WTC11 (cell line): ENCODE measurements around the gene IL26. TPM values are rescaled to one million over a fixed set of nuclear protein-coding genes. Genes with fewer than 3 reads are reported as not detected.

Source experiments
- ATAC-seq: fragments of 200-7000 bp; cut with Tn5 transposase; 2 replicates; pipeline ENCODE4 v1.10.0; 2021; ENCODE audit warnings: mild to moderate bottlenecking, moderate library complexity
- CTCF ChIA-PET: fragments of 300-600 bp; sonication (Branson Sonifier 250); formaldehyde crosslinking; loops from one replicate; lab custom pipeline; 2021; ENCODE audit warnings: antibody characterized with exemption; lab: Charles Lee
- POLR2A ChIA-PET: fragments of 350-600 bp; sonication (Branson Sonifier 250); formaldehyde crosslinking; loops from one replicate; lab custom pipeline; 2021; ENCODE audit warnings: antibody characterized with exemption; lab: Charles Lee
- DNase-seq: peaks from one replicate; pipeline ENCODE4 v3.0.0; 2021; ENCODE audit warnings: low spot score
- H3K27ac Mint-ChIP-seq: 2 replicates; pipeline ENCODE4 v1.8.0; 2021; ENCODE audit warnings: mixed read lengths
- H3K27me3 Mint-ChIP-seq: 2 replicates; pipeline ENCODE4 v1.8.0; 2021; ENCODE audit warnings: low read depth, mild to moderate bottlenecking, moderate library complexity, mixed read lengths
- H3K36me3 Mint-ChIP-seq: 2 replicates; pipeline ENCODE4 v1.8.0; 2021; ENCODE audit warnings: mixed read lengths
- H3K4me1 Mint-ChIP-seq: 2 replicates; pipeline ENCODE4 v1.8.0; 2022; ENCODE audit warnings: mixed read lengths
- H3K4me3 Mint-ChIP-seq: 2 replicates; pipeline ENCODE4 v1.8.0; 2021; ENCODE audit warnings: mild to moderate bottlenecking, moderate library complexity, mixed read lengths
- H3K9me3 Mint-ChIP-seq: 2 replicates; pipeline ENCODE4 v1.8.0; 2021; ENCODE audit warnings: mixed read lengths
- IRF2 ChIP-seq: sonication (generic); formaldehyde crosslinking; IDR thresholded peaks from 2 replicates; pipeline ENCODE4 v1.8.0; 2022; ENCODE audit warnings: low read depth, missing genetic modification reagents, borderline replicate concordance
- JAZF1 ChIP-seq: fragments of 250-450 bp; sonication (Bioruptor Pico); IDR thresholded peaks from 2 replicates; pipeline ENCODE4 v1.9.0; 2021; ENCODE audit warnings: moderate library complexity, mild to moderate bottlenecking, inconsistent platforms
- NFYB ChIP-seq: sonication (generic); formaldehyde crosslinking; conservative IDR thresholded peaks from 2 replicates; pipeline ENCODE4 v1.8.0; 2022; ENCODE audit warnings: low read depth, missing genetic modification reagents
- OVOL2 ChIP-seq: fragments of 250-450 bp; sonication (Bioruptor Pico); IDR thresholded peaks from 2 replicates; pipeline ENCODE4 v1.9.0; 2021; ENCODE audit warnings: mild to moderate bottlenecking, borderline replicate concordance
- RELA ChIP-seq: sonication (generic); formaldehyde crosslinking; IDR thresholded peaks from 2 replicates; pipeline ENCODE4 v1.8.1; 2022; ENCODE audit warnings: missing genetic modification reagents, mild to moderate bottlenecking, borderline replicate concordance
- TEAD4 ChIP-seq: sonication (generic); formaldehyde crosslinking; IDR thresholded peaks from 2 replicates; pipeline ENCODE4 v1.8.0; 2022; ENCODE audit warnings: mild to moderate bottlenecking, missing genetic modification reagents
- USF2 ChIP-seq: sonication (generic); formaldehyde crosslinking; IDR thresholded peaks from 2 replicates; pipeline ENCODE4 v1.8.1; 2023; ENCODE audit warnings: mild to moderate bottlenecking, missing genetic modification reagents, moderate library complexity
- ZNF317 ChIP-seq: sonication (generic); formaldehyde crosslinking; IDR thresholded peaks from 2 replicates; pipeline ENCODE4 v1.8.1; 2023; ENCODE audit warnings: low read depth, mild to moderate bottlenecking, moderate library complexity, missing genetic modification reagents, borderline replicate concordance
- ZNF671 ChIP-seq: fragments of 250-450 bp; sonication (Bioruptor Pico); IDR thresholded peaks from 2 replicates; pipeline ENCODE4 v1.8.0; 2021; ENCODE audit warnings: mild to moderate bottlenecking
- total RNA-seq: library from RNA; stranded (reverse); gene quantifications from 3 replicates; pipeline ENCODE4 v1.2.3, GENCODE V29; 2021
- TF ChIP-seq, protein P1 (sequence below): fragments of 250-450 bp; sonication (Bioruptor Pico); IDR thresholded peaks from 2 replicates; pipeline ENCODE4 v2.1.2; 2022; ENCODE audit warnings: mild to moderate bottlenecking, moderate library complexity
- TF ChIP-seq, protein P2 (sequence below): sonication (generic); formaldehyde crosslinking; IDR thresholded peaks from 2 replicates; pipeline ENCODE4 v1.8.1; 2022; ENCODE audit warnings: mild to moderate bottlenecking, missing genetic modification reagents, moderate library complexity, borderline replicate concordance
- TF ChIP-seq, protein P3 (sequence below): sonication (generic); formaldehyde crosslinking; IDR thresholded peaks from 2 replicates; pipeline ENCODE4 v1.8.1; 2022; ENCODE audit warnings: low read depth, missing genetic modification reagents, borderline replicate concordance
- TF ChIP-seq, protein P4 (sequence below): sonication (generic); formaldehyde crosslinking; IDR thresholded peaks from 2 replicates; pipeline ENCODE4 v1.8.0; 2022; ENCODE audit warnings: mild to moderate bottlenecking, missing genetic modification reagents
- TF ChIP-seq, protein P5 (sequence below): sonication (generic); formaldehyde crosslinking; IDR thresholded peaks from 2 replicates; pipeline ENCODE4 v1.8.0; 2022; ENCODE audit warnings: mild to moderate bottlenecking, missing genetic modification reagents
- TF ChIP-seq, protein P6 (sequence below): sonication (generic); formaldehyde crosslinking; IDR thresholded peaks from 2 replicates; pipeline ENCODE4 v1.8.1; 2023; ENCODE audit warnings: mild to moderate bottlenecking, moderate library complexity, missing genetic modification reagents
- TF ChIP-seq, protein P7 (sequence below): sonication (generic); formaldehyde crosslinking; IDR thresholded peaks from 2 replicates; pipeline ENCODE4 v1.8.1; 2022; ENCODE audit warnings: missing genetic modification reagents, borderline replicate concordance

IL26 gene
- total RNA-seq, 1 experiment from 2014 or later = not detected

GRCh38 chr12:68269779-68270178 is 44.2 kb upstream of the IL26 start:
- no peaks in the 10 kb centered on the region for H3K36me3 Mint-ChIP-seq
- ChIA-PET CTCF (interaction anchor here (0.6 kb wide), 1 partner anchor 47 kb away, joined by 4 read pairs; no protein-coding TSS in a partner anchor), POLR2A (no interaction called here)
- TF ChIP-seq TEAD4 (CRISPR knock-in tag) (no peak), IRF2 (CRISPR knock-in tag) (no peak), JAZF1 (CRISPR knock-in tag) (no peak), USF2 (no peak)
- TF ChIP-seq, protein P1, sequence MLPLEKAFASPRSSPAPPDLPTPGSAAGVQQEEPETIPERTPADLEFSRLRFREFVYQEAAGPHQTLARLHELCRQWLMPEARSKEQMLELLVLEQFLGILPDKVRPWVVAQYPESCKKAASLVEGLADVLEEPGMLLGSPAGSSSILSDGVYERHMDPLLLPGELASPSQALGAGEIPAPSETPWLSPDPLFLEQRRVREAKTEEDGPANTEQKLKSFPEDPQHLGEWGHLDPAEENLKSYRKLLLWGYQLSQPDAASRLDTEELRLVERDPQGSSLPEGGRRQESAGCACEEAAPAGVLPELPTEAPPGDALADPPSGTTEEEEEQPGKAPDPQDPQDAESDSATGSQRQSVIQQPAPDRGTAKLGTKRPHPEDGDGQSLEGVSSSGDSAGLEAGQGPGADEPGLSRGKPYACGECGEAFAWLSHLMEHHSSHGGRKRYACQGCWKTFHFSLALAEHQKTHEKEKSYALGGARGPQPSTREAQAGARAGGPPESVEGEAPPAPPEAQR (CRISPR knock-in tag) = no peak
- TF ChIP-seq, protein P2, sequence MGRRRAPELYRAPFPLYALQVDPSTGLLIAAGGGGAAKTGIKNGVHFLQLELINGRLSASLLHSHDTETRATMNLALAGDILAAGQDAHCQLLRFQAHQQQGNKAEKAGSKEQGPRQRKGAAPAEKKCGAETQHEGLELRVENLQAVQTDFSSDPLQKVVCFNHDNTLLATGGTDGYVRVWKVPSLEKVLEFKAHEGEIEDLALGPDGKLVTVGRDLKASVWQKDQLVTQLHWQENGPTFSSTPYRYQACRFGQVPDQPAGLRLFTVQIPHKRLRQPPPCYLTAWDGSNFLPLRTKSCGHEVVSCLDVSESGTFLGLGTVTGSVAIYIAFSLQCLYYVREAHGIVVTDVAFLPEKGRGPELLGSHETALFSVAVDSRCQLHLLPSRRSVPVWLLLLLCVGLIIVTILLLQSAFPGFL (CRISPR knock-in tag) = no peak
- TF ChIP-seq, protein P3, sequence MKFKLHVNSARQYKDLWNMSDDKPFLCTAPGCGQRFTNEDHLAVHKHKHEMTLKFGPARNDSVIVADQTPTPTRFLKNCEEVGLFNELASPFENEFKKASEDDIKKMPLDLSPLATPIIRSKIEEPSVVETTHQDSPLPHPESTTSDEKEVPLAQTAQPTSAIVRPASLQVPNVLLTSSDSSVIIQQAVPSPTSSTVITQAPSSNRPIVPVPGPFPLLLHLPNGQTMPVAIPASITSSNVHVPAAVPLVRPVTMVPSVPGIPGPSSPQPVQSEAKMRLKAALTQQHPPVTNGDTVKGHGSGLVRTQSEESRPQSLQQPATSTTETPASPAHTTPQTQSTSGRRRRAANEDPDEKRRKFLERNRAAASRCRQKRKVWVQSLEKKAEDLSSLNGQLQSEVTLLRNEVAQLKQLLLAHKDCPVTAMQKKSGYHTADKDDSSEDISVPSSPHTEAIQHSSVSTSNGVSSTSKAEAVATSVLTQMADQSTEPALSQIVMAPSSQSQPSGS = no peak
- TF ChIP-seq, protein P4, sequence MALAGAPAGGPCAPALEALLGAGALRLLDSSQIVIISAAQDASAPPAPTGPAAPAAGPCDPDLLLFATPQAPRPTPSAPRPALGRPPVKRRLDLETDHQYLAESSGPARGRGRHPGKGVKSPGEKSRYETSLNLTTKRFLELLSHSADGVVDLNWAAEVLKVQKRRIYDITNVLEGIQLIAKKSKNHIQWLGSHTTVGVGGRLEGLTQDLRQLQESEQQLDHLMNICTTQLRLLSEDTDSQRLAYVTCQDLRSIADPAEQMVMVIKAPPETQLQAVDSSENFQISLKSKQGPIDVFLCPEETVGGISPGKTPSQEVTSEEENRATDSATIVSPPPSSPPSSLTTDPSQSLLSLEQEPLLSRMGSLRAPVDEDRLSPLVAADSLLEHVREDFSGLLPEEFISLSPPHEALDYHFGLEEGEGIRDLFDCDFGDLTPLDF = no peak
- TF ChIP-seq, protein P5, sequence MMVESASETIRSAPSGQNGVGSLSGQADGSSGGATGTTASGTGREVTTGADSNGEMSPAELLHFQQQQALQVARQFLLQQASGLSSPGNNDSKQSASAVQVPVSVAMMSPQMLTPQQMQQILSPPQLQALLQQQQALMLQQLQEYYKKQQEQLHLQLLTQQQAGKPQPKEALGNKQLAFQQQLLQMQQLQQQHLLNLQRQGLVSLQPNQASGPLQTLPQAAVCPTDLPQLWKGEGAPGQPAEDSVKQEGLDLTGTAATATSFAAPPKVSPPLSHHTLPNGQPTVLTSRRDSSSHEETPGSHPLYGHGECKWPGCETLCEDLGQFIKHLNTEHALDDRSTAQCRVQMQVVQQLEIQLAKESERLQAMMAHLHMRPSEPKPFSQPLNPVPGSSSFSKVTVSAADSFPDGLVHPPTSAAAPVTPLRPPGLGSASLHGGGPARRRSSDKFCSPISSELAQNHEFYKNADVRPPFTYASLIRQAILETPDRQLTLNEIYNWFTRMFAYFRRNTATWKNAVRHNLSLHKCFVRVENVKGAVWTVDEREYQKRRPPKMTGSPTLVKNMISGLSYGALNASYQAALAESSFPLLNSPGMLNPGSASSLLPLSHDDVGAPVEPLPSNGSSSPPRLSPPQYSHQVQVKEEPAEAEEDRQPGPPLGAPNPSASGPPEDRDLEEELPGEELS = no peak
- ATAC-seq (no peak), DNase-seq (no peak)
- no peak overlapping the region for H3K27ac Mint-ChIP-seq
- no peaks in the 10 kb centered on the region for H3K9me3 Mint-ChIP-seq
- no peak overlapping the region for H3K4me3 Mint-ChIP-seq
- no peaks in the 10 kb centered on the region for H3K4me1 Mint-ChIP-seq
- H3K27me3 Mint-ChIP-seq = no peaks in the 10 kb centered on the region

DNA sequence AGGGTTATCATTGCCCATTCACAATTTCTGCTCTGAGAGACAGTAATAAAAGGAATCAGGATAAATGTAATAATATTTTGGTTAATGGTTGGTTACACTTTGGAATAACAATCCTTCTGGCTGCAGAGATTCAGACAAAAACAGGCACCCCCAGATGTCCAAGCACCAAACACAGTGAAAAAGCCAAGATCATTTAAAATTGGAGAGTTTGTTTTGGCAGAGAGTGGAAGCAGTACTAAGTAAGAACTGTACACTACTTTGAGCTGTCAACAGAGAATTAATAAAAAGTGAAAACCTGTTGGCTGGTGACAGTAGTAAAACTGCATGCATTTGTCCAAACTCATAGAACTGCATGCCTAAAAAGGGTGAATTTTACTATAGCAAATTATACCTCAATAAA is 43.4 kb upstream of the IL26 start:
- CTCF ChIA-PET = interaction anchor here (0.6 kb wide), 1 partner anchor 48 kb away, joined by 4 read pairs; no protein-coding TSS in a partner anchor
- ATAC-seq = no peak
- no peaks in the 10 kb centered on the region for H3K36me3 Mint-ChIP-seq
- H3K27ac Mint-ChIP-seq = no peak overlapping the region
- H3K9me3 Mint-ChIP-seq = no peaks in the 10 kb centered on the region
- H3K27me3 Mint-ChIP-seq = no peaks in the 10 kb centered on the region
- TF ChIP-seq ZNF317 (CRISPR knock-in tag) (no peak), OVOL2 (no peak), ZNF671 (no peak), NFYB (CRISPR knock-in tag) (no peak), RELA (no peak)
- TF ChIP-seq, protein P6, sequence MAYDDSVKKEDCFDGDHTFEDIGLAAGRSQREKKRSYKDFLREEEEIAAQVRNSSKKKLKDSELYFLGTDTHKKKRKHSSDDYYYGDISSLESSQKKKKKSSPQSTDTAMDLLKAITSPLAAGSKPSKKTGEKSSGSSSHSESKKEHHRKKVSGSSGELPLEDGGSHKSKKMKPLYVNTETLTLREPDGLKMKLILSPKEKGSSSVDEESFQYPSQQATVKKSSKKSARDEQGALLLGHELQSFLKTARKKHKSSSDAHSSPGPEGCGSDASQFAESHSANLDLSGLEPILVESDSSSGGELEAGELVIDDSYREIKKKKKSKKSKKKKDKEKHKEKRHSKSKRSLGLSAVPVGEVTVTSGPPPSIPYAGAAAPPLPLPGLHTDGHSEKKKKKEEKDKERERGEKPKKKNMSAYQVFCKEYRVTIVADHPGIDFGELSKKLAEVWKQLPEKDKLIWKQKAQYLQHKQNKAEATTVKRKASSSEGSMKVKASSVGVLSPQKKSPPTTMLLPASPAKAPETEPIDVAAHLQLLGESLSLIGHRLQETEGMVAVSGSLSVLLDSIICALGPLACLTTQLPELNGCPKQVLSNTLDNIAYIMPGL (CRISPR knock-in tag) = no peak
- TF ChIP-seq, protein P7, sequence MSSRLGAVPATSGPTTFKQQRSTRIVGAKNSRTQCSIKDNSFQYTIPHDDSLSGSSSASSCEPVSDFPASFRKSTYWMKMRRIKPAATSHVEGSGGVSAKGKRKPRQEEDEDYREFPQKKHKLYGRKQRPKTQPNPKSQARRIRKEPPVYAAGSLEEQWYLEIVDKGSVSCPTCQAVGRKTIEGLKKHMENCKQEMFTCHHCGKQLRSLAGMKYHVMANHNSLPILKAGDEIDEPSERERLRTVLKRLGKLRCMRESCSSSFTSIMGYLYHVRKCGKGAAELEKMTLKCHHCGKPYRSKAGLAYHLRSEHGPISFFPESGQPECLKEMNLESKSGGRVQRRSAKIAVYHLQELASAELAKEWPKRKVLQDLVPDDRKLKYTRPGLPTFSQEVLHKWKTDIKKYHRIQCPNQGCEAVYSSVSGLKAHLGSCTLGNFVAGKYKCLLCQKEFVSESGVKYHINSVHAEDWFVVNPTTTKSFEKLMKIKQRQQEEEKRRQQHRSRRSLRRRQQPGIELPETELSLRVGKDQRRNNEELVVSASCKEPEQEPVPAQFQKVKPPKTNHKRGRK (CRISPR knock-in tag) = no peak
- POLR2A ChIA-PET = no interaction called here
- H3K4me3 Mint-ChIP-seq = no peak overlapping the region
- H3K4me1 Mint-ChIP-seq = no peaks in the 10 kb centered on the region
- DNase-seq = no peak
